Measurements from ENCODE around the gene SCYL2. TPM values are rescaled to one million over a fixed set of nuclear protein-coding genes. Genes with fewer than 3 reads are reported as not detected.
A peak's percentile ranks its signal among the peaks of the same experiment; 100 is the strongest.

SCYL2 gene
- total RNA-seq, 4 donors from 2014 or later: 27.7 to 51.8 (median 39.5) TPM

DNA sequence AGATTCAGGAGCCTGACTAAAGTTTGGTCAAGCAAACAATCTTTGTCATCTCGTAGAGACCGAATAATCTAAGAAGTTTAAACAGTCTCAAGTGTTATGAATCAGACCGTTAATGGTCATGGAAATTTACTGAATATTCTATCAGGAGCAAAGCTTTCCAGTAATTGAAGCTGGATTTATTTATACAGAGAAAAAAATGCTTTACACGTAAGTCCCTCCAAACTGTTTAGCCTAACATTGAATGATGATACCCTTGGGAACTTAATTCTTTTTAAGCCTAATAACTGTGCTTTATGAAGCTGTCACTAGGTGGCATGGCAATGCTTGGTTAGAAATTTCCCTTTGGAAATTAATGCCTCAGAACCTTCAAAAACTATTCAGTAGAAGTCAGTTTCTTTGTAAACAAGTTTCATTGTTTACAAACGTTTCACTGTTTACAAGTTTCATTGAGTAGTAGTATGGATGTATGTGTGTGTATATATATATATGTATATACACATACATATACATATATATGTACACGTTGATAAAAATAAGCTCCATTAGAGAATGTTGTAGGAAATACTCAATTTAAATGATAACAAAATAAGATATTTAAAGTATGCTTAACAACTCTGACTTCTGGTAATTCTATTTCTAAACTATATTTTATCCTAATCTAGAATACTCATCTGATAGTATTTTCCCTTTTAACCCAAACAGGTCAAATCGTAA lies 32.2 kb upstream of the SCYL2 start:
- intact Hi-C loops (cut with DNase I): no loop called here
- no peaks in the 10 kb centered on the region for H3K9me3 ChIP-seq
- no peaks in the 10 kb centered on the region for H3K36me3 ChIP-seq
- H3K4me1 ChIP-seq: peaks cover 0 to 37% (median 3%) of the 10 kb centered on the region in 3 donors
- WGBS, 2 donors: 29 to 33% methylated on average over 7 of the region's 7 CpGs
- H3K4me3 ChIP-seq: no peak overlapping the region
- DNase-seq: no peak
- H3K27me3 ChIP-seq: no peaks in the 10 kb centered on the region
- H3K27ac ChIP-seq: peak overlapping the region in 3 of 4 donors; percentile 2 to 59 (median 36)
- TF ChIP-seq POLR2A (IDR thresholded peaks at IDR 0.05): no peak
- TF ChIP-seq, protein P1, sequence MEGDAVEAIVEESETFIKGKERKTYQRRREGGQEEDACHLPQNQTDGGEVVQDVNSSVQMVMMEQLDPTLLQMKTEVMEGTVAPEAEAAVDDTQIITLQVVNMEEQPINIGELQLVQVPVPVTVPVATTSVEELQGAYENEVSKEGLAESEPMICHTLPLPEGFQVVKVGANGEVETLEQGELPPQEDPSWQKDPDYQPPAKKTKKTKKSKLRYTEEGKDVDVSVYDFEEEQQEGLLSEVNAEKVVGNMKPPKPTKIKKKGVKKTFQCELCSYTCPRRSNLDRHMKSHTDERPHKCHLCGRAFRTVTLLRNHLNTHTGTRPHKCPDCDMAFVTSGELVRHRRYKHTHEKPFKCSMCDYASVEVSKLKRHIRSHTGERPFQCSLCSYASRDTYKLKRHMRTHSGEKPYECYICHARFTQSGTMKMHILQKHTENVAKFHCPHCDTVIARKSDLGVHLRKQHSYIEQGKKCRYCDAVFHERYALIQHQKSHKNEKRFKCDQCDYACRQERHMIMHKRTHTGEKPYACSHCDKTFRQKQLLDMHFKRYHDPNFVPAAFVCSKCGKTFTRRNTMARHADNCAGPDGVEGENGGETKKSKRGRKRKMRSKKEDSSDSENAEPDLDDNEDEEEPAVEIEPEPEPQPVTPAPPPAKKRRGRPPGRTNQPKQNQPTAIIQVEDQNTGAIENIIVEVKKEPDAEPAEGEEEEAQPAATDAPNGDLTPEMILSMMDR (IDR thresholded peaks at IDR 0.05): peak; percentile 23 to 75 (median 60)

DNA sequence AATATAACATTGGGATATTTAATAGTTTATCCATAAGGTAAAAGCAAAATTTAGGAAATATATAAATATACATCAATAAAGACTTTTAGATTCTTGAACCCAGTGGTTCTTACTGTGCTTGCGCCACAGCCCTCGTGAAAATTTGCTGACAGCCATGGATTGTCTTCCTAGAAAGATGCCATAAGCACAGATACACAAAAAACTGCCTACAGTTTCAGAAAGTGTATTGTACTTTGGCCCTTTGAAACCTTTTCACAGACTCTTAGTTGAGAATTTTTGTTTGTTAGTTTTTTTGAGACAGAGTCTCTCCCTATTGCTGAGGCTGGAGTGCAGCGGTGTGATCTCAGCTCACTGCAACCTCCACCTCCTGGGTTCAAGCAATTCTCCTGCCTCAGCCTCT lies 28.2 kb upstream of the SCYL2 start:
- no peak for DNase-seq
- no peaks in the 10 kb centered on the region for H3K36me3 ChIP-seq
- H3K27ac ChIP-seq: no peak overlapping the region
- WGBS, 2 donors: 86 to 89% methylated on average over 3 of the region's 3 CpGs
- no peaks in the 10 kb centered on the region for H3K9me3 ChIP-seq
- TF ChIP-seq, protein P1 (IDR thresholded peaks at IDR 0.05): no peak
- TF ChIP-seq POLR2A (IDR thresholded peaks at IDR 0.05): no peak
- no peak overlapping the region for H3K4me3 ChIP-seq
- intact Hi-C loops (cut with DNase I): no loop called here
- H3K27me3 ChIP-seq: no peaks in the 10 kb centered on the region
- peaks cover 0 to 13% (median 0%) of the 10 kb centered on the region in 3 donors for H3K4me1 ChIP-seq

DNA sequence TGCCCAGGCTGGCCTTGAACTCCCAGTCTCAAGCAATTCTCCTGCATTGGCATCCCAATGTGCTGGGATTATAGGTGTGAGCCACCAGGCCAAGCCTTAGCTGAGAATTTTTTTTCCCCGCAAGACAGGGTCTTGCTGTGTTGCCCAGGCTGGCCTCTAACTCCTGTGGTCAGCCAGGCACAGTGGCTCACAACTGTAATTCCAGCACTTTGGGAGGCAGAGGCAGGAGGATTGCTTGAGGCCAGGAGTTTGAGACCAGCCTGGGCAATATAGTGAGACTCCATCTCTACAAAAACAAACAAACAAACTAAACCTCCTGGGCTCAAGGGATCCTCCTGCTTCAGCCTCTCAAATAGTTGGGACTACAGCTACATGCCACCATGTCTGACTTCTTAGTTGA lies 27.4 kb upstream of the SCYL2 start:
- Histone ChIP-seq H3K27me3 (no peaks in the 10 kb centered on the region), H3K4me3 (no peak overlapping the region), H3K9me3 (no peaks in the 10 kb centered on the region), H3K36me3 (no peaks in the 10 kb centered on the region), H3K4me1 (peaks cover 0 to 5% (median 0%) of the 10 kb centered on the region in 3 donors), H3K27ac (no peak overlapping the region)
- TF ChIP-seq POLR2A (IDR thresholded peaks at IDR 0.05): no peak
- TF ChIP-seq, protein P1 (IDR thresholded peaks at IDR 0.05): no peak
- intact Hi-C loops (cut with DNase I): no loop called here
- no peak for DNase-seq
- no CpG with 5 or more reads among the region's 1 CpG for WGBS, 2 donors

DNA sequence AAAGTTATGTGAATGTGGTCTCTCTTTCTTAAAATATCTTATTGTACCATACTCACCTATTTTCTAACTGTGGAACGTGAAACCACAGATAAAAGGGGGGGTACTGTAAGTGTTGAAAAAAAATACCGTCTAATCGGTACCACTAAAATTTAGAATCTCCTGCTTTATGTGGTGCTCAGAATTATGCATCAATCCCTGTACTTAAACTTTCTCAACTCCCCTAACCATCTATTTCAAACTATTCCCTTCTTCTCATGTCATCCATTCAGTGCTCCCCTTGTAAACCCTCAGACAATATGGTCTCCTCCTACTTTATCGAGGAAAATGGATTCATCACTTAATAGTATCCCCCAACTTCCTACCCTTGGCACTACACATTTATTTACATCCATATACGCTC lies 23.8 kb upstream of the SCYL2 start:
- no peaks in the 10 kb centered on the region for H3K4me1 ChIP-seq
- WGBS, 2 donors: 90 to 95% methylated on average over 5 of the region's 5 CpGs
- H3K9me3 ChIP-seq: no peaks in the 10 kb centered on the region
- intact Hi-C loops (cut with DNase I): no loop called here
- TF ChIP-seq, protein P1 (IDR thresholded peaks at IDR 0.05): no peak
- TF ChIP-seq POLR2A (IDR thresholded peaks at IDR 0.05): no peak
- no peak for DNase-seq
- no peak overlapping the region for H3K27ac ChIP-seq
- H3K4me3 ChIP-seq: no peak overlapping the region
- H3K36me3 ChIP-seq: no peaks in the 10 kb centered on the region
- no peaks in the 10 kb centered on the region for H3K27me3 ChIP-seq

DNA sequence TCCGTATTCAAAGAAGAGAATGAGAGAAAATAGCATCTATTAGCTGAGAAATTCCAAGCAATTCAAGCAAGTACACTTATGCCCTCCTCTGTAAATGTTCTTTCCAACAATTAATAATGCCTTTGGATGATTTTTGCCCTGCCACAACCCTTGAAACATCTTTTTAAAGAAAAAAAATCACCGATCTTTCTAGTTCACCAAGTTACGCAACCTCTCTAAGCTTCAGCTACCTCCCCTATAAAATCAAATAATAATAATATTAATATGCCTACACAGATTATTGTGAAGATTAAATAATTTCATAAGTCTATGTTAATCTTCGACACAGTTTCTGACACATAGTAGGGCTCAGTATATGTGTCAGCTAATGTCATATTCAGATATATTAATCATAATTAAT lies 19.2 kb upstream of the SCYL2 start:
- Histone ChIP-seq H3K36me3 (no peaks in the 10 kb centered on the region), H3K9me3 (no peaks in the 10 kb centered on the region), H3K27me3 (no peaks in the 10 kb centered on the region), H3K4me1 (no peaks in the 10 kb centered on the region), H3K27ac (no peak overlapping the region), H3K4me3 (no peak overlapping the region)
- TF ChIP-seq, protein P1 (IDR thresholded peaks at IDR 0.05): no peak
- no peak for TF ChIP-seq POLR2A (IDR thresholded peaks at IDR 0.05)
- no peak for DNase-seq
- intact Hi-C loops (cut with DNase I): no loop called here
- 93 to 94% methylated on average over 4 of the region's 4 CpGs for WGBS, 2 donors

All from esophagus squamous epithelium (tissue), 5 donors.